Measurements from ENCODE around the gene ALS2CL.

ALS2CL gene

GRCh38 chr3:46713898-46714552, 20.5 kb upstream of the ALS2CL start:
- Histone ChIP-seq H3K27ac (no peak overlapping the region), H3K36me3 (no peaks in the 10 kb centered on the region), H3K9me3 (ENCODE audit: severe bottlenecking) (no peaks in the 10 kb centered on the region), H3K27me3 (ENCODE audit: insufficient read depth, low read depth, severe bottlenecking) (no peaks in the 10 kb centered on the region), H3K4me3 (ENCODE audit: low read depth, low read length) (no peak overlapping the region)
- TF ChIP-seq, protein P1, sequence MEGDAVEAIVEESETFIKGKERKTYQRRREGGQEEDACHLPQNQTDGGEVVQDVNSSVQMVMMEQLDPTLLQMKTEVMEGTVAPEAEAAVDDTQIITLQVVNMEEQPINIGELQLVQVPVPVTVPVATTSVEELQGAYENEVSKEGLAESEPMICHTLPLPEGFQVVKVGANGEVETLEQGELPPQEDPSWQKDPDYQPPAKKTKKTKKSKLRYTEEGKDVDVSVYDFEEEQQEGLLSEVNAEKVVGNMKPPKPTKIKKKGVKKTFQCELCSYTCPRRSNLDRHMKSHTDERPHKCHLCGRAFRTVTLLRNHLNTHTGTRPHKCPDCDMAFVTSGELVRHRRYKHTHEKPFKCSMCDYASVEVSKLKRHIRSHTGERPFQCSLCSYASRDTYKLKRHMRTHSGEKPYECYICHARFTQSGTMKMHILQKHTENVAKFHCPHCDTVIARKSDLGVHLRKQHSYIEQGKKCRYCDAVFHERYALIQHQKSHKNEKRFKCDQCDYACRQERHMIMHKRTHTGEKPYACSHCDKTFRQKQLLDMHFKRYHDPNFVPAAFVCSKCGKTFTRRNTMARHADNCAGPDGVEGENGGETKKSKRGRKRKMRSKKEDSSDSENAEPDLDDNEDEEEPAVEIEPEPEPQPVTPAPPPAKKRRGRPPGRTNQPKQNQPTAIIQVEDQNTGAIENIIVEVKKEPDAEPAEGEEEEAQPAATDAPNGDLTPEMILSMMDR (IDR thresholded peaks at IDR 0.05; ENCODE audit: low read depth, low read length): no peak
- no peak for DNase-seq

DNA sequence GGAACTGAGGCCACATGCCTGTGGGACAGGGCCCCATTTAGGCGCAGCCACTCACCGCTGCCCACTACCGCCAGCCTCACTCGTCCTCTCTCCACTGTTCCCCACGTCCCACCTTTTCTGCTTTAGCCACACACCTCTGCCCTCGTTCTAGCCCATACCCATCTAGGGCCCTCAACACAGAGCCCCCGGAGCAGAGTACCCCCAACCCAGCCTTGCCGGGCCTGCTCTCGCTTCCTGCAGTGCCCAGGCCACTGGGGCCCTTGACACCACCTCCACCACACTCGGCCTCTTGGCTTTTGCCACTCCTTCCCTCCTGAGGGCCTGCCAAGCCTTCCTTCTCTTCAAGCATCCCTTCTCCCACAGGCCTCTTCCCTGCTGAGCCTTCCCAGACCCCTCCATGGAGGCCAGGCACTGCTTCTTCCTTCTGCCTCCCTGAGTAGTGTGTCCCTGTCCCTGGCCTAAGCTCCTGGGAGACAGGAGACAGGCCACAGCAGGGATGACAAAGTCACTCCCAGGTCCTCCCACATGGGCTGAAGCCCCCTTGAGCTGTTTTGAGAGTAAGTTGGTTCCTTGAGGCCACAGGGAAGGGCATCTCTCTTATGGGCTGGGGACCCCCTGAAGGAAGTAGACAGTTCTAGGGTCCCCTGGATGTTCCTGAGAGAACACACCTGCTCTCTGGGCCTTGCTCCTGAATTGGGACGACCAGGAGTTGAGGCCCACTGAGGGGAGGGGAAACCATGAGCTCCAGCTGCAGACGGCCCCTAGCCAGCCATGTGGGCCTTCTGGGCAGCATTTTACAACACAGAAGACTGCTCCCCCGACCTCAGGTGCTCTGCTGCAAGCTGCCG, 19.8 kb upstream of the ALS2CL start:
- TF ChIP-seq, protein P1 (IDR thresholded peaks at IDR 0.05; ENCODE audit: low read depth, low read length): no peak
- DNase-seq: no peak
- H3K27me3 ChIP-seq (ENCODE audit: insufficient read depth, low read depth, severe bottlenecking): no peaks in the 10 kb centered on the region
- no peak overlapping the region for H3K27ac ChIP-seq
- H3K4me3 ChIP-seq (ENCODE audit: low read depth, low read length): no peak overlapping the region
- no peaks in the 10 kb centered on the region for H3K9me3 ChIP-seq (ENCODE audit: severe bottlenecking)
- H3K36me3 ChIP-seq: no peaks in the 10 kb centered on the region

- Histone ChIP-seq H3K4me3 (ENCODE audit: low read depth, low read length) (no peak overlapping the region), H3K27ac (no peak overlapping the region), H3K36me3 (no peaks in the 10 kb centered on the region), H3K9me3 (ENCODE audit: severe bottlenecking) (no peaks in the 10 kb centered on the region), H3K27me3 (ENCODE audit: insufficient read depth, low read depth, severe bottlenecking) (no peaks in the 10 kb centered on the region)
- no peak for DNase-seq
- TF ChIP-seq, protein P1 (IDR thresholded peaks at IDR 0.05; ENCODE audit: low read depth, low read length): no peak
These were observed 18.9 kb upstream of the ALS2CL start for GRCh38 chr3:46712191-46713049.

GRCh38 chr3:46711760-46712159, 18.3 kb upstream of the ALS2CL start:
- H3K27me3 ChIP-seq (ENCODE audit: insufficient read depth, low read depth, severe bottlenecking): no peaks in the 10 kb centered on the region
- no peaks in the 10 kb centered on the region for H3K36me3 ChIP-seq
- no peak overlapping the region for H3K27ac ChIP-seq
- no peak for DNase-seq
- H3K9me3 ChIP-seq (ENCODE audit: severe bottlenecking): no peaks in the 10 kb centered on the region
- no peak overlapping the region for H3K4me3 ChIP-seq (ENCODE audit: low read depth, low read length)
- TF ChIP-seq, protein P1 (IDR thresholded peaks at IDR 0.05; ENCODE audit: low read depth, low read length): no peak

- TF ChIP-seq, protein P1 (IDR thresholded peaks at IDR 0.05; ENCODE audit: low read depth, low read length): no peak
- H3K36me3 ChIP-seq: no peaks in the 10 kb centered on the region
- no peaks in the 10 kb centered on the region for H3K27me3 ChIP-seq (ENCODE audit: insufficient read depth, low read depth, severe bottlenecking)
- no peaks in the 10 kb centered on the region for H3K9me3 ChIP-seq (ENCODE audit: severe bottlenecking)
- DNase-seq: no peak
- no peak overlapping the region for H3K4me3 ChIP-seq (ENCODE audit: low read depth, low read length)
- H3K27ac ChIP-seq: no peak overlapping the region
These were observed 17.8 kb upstream of the ALS2CL start for GRCh38 chr3:46711305-46711704.
